ENCODE measurements around the gene RBM19. TPM values are rescaled to one million over a fixed set of nuclear protein-coding genes. Genes with fewer than 3 reads are reported as not detected.

The RBM19 gene
- polyA plus RNA-seq, 1 donor, result 27.2 TPM

GRCh38 chr12:113914176-113914575, 51.9 kb downstream of the RBM19 start:
- Histone ChIP-seq H3K27ac (ENCODE audit: low read length) (no peak overlapping the region), H3K9me3 (ENCODE audit: control insufficient read depth, low read depth, low read length) (no peaks in the 10 kb centered on the region), H3K36me3 (ENCODE audit: control insufficient read depth, insufficient read depth, low read length) (peaks cover 52% of the 10 kb centered on the region), H3K4me1 (ENCODE audit: control insufficient read depth, insufficient read depth, low read length) (no peaks in the 10 kb centered on the region), H3K4me3 (ENCODE audit: low read length) (no peak overlapping the region), H3K27me3 (ENCODE audit: control insufficient read depth, insufficient read depth, low read length) (no peaks in the 10 kb centered on the region)
- DNase-seq, result no peak
- WGBS (ENCODE audit: insufficient coverage, low lambda C conversion rate), result no CpG with 5 or more reads among the region's 10 CpGs

GRCh38 chr12:113912760-113913329, 53.3 kb downstream of the RBM19 start:
- Histone ChIP-seq H3K27me3 (ENCODE audit: control insufficient read depth, insufficient read depth, low read length) (no peaks in the 10 kb centered on the region), H3K4me3 (ENCODE audit: low read length) (no peak overlapping the region), H3K27ac (ENCODE audit: low read length) (no peak overlapping the region), H3K36me3 (ENCODE audit: control insufficient read depth, insufficient read depth, low read length) (peaks cover 53% of the 10 kb centered on the region), H3K4me1 (ENCODE audit: control insufficient read depth, insufficient read depth, low read length) (no peaks in the 10 kb centered on the region), H3K9me3 (ENCODE audit: control insufficient read depth, low read depth, low read length) (no peaks in the 10 kb centered on the region)
- peak; percentile 36 to 38 for DNase-seq
- WGBS (ENCODE audit: insufficient coverage, low lambda C conversion rate), result 72% methylated on average over 3 of the region's 13 CpGs

GRCh38 chr12:113911971-113912759, 54.0 kb downstream of the RBM19 start:
- H3K27ac ChIP-seq (ENCODE audit: low read length), result no peak overlapping the region
- no CpG with 5 or more reads among the region's 14 CpGs for WGBS (ENCODE audit: insufficient coverage, low lambda C conversion rate)
- H3K27me3 ChIP-seq (ENCODE audit: control insufficient read depth, insufficient read depth, low read length), result no peaks in the 10 kb centered on the region
- H3K4me3 ChIP-seq (ENCODE audit: low read length), result no peak overlapping the region
- H3K9me3 ChIP-seq (ENCODE audit: control insufficient read depth, low read depth, low read length), result no peaks in the 10 kb centered on the region
- H3K36me3 ChIP-seq (ENCODE audit: control insufficient read depth, insufficient read depth, low read length), result peaks cover 48% of the 10 kb centered on the region
- no peak for DNase-seq
- no peaks in the 10 kb centered on the region for H3K4me1 ChIP-seq (ENCODE audit: control insufficient read depth, insufficient read depth, low read length)

- no peaks in the 10 kb centered on the region for H3K9me3 ChIP-seq (ENCODE audit: control insufficient read depth, low read depth, low read length)
- no peak for DNase-seq
- no peak overlapping the region for H3K27ac ChIP-seq (ENCODE audit: low read length)
- H3K4me3 ChIP-seq (ENCODE audit: low read length), result no peak overlapping the region
- H3K27me3 ChIP-seq (ENCODE audit: control insufficient read depth, insufficient read depth, low read length), result no peaks in the 10 kb centered on the region
- no CpG with 5 or more reads among the region's 6 CpGs for WGBS (ENCODE audit: insufficient coverage, low lambda C conversion rate)
- H3K4me1 ChIP-seq (ENCODE audit: control insufficient read depth, insufficient read depth, low read length), result no peaks in the 10 kb centered on the region
- peaks cover 41% of the 10 kb centered on the region for H3K36me3 ChIP-seq (ENCODE audit: control insufficient read depth, insufficient read depth, low read length)
Observed at GRCh38 chr12:113910751-113911272, 55.3 kb downstream of the RBM19 start.

- no peak for DNase-seq
- H3K4me1 ChIP-seq (ENCODE audit: control insufficient read depth, insufficient read depth, low read length), result no peaks in the 10 kb centered on the region
- peaks cover 38% of the 10 kb centered on the region for H3K36me3 ChIP-seq (ENCODE audit: control insufficient read depth, insufficient read depth, low read length)
- H3K9me3 ChIP-seq (ENCODE audit: control insufficient read depth, low read depth, low read length), result no peaks in the 10 kb centered on the region
- WGBS (ENCODE audit: insufficient coverage, low lambda C conversion rate), result no CpG with 5 or more reads among the region's 13 CpGs
- no peak overlapping the region for H3K27ac ChIP-seq (ENCODE audit: low read length)
- H3K4me3 ChIP-seq (ENCODE audit: low read length), result no peak overlapping the region
- no peaks in the 10 kb centered on the region for H3K27me3 ChIP-seq (ENCODE audit: control insufficient read depth, insufficient read depth, low read length)
Observed at GRCh38 chr12:113909776-113910420, 56.2 kb downstream of the RBM19 start.

GRCh38 chr12:113908584-113909100, 57.5 kb downstream of the RBM19 start:
- no peak for DNase-seq
- WGBS (ENCODE audit: insufficient coverage, low lambda C conversion rate), result no CpG with 5 or more reads among the region's 6 CpGs
- H3K27ac ChIP-seq (ENCODE audit: low read length), result no peak overlapping the region
- H3K36me3 ChIP-seq (ENCODE audit: control insufficient read depth, insufficient read depth, low read length), result peaks cover 36% of the 10 kb centered on the region
- no peak overlapping the region for H3K4me3 ChIP-seq (ENCODE audit: low read length)
- no peaks in the 10 kb centered on the region for H3K27me3 ChIP-seq (ENCODE audit: control insufficient read depth, insufficient read depth, low read length)
- no peaks in the 10 kb centered on the region for H3K4me1 ChIP-seq (ENCODE audit: control insufficient read depth, insufficient read depth, low read length)
- no peaks in the 10 kb centered on the region for H3K9me3 ChIP-seq (ENCODE audit: control insufficient read depth, low read depth, low read length)

GRCh38 chr12:113907446-113908180, 58.5 kb downstream of the RBM19 start:
- DNase-seq, result no peak
- H3K36me3 ChIP-seq (ENCODE audit: control insufficient read depth, insufficient read depth, low read length), result peaks cover 39% of the 10 kb centered on the region
- H3K4me1 ChIP-seq (ENCODE audit: control insufficient read depth, insufficient read depth, low read length), result no peaks in the 10 kb centered on the region
- no peaks in the 10 kb centered on the region for H3K27me3 ChIP-seq (ENCODE audit: control insufficient read depth, insufficient read depth, low read length)
- H3K9me3 ChIP-seq (ENCODE audit: control insufficient read depth, low read depth, low read length), result no peaks in the 10 kb centered on the region
- H3K27ac ChIP-seq (ENCODE audit: low read length), result no peak overlapping the region
- no CpG with 5 or more reads among the region's 11 CpGs for WGBS (ENCODE audit: insufficient coverage, low lambda C conversion rate)
- H3K4me3 ChIP-seq (ENCODE audit: low read length), result no peak overlapping the region

GRCh38 chr12:113906411-113907200, 59.5 kb downstream of the RBM19 start:
- Histone ChIP-seq H3K9me3 (ENCODE audit: control insufficient read depth, low read depth, low read length) (no peaks in the 10 kb centered on the region), H3K27ac (ENCODE audit: low read length) (no peak overlapping the region), H3K4me3 (ENCODE audit: low read length) (no peak overlapping the region), H3K36me3 (ENCODE audit: control insufficient read depth, insufficient read depth, low read length) (peaks cover 36% of the 10 kb centered on the region), H3K4me1 (ENCODE audit: control insufficient read depth, insufficient read depth, low read length) (no peaks in the 10 kb centered on the region), H3K27me3 (ENCODE audit: control insufficient read depth, insufficient read depth, low read length) (no peaks in the 10 kb centered on the region)
- WGBS (ENCODE audit: insufficient coverage, low lambda C conversion rate), result 100% methylated on average over 2 of the region's 19 CpGs
- DNase-seq, result no peak

- no peak overlapping the region for H3K4me3 ChIP-seq (ENCODE audit: low read length)
- WGBS (ENCODE audit: insufficient coverage, low lambda C conversion rate), result no CpG with 5 or more reads among the region's 4 CpGs
- peaks cover 31% of the 10 kb centered on the region for H3K36me3 ChIP-seq (ENCODE audit: control insufficient read depth, insufficient read depth, low read length)
- H3K27me3 ChIP-seq (ENCODE audit: control insufficient read depth, insufficient read depth, low read length), result no peaks in the 10 kb centered on the region
- H3K9me3 ChIP-seq (ENCODE audit: control insufficient read depth, low read depth, low read length), result no peaks in the 10 kb centered on the region
- DNase-seq, result no peak
- no peaks in the 10 kb centered on the region for H3K4me1 ChIP-seq (ENCODE audit: control insufficient read depth, insufficient read depth, low read length)
- no peak overlapping the region for H3K27ac ChIP-seq (ENCODE audit: low read length)
Observed at GRCh38 chr12:113905829-113906228, 60.3 kb downstream of the RBM19 start.
